Suprapubic skin (tissue), 4 donors: ENCODE data around the gene PPP6C.

Experiments used
- EP300 ChIP-seq: sonication (generic); formaldehyde crosslinking; IDR thresholded peaks from one replicate; pipeline ENCODE4 v1.6.1; 2017; ENCODE audit warnings: antibody characterized with exemption
- POLR2A ChIP-seq, 2 donors: fragments of 450-650 bp; IDR thresholded peaks; one replicate each; pipeline ENCODE4 v1.6.1; 2017; ENCODE audit warnings: antibody characterized with exemption in 2 of 2, mild to moderate bottlenecking in 2 of 2, moderate library complexity in 2 of 2
- POLR2AphosphoS5 ChIP-seq, 3 donors: sonication (generic); formaldehyde crosslinking; IDR thresholded peaks; one replicate each; pipeline ENCODE4 v1.6.1; 2017; ENCODE audit warnings: antibody characterized with exemption in 3 of 3

GRCh38 chr9:125180876-125181275, 8.7 kb downstream of the PPP6C start:
- TF ChIP-seq EP300 (no peak), POLR2A (IDR thresholded peaks at IDR 0.05) (no peak), POLR2AphosphoS5 (IDR thresholded peaks at IDR 0.05) (no peak)
